Right cardiac atrium (tissue), 5 donors: ENCODE results near the gene CCDC59. TPM values are rescaled to one million over a fixed set of nuclear protein-coding genes. Genes with fewer than 3 reads are reported as not detected.
"Not testable (repeated sequence)": the region's sequence is repeated elsewhere in the genome, so short reads cannot be mapped to it uniquely, and the experiment has no call there.

Experiments
- ATAC-seq, 2 donors: fragments of 200-7000 bp; cut with Tn5 transposase; one replicate each; pipeline versions ENCODE4 v1.8.0 to v1.9.1; 2020; ENCODE audit warnings: moderate library complexity in 2 of 2, mild to moderate bottlenecking in 1 of 2
- DNase-seq, 3 donors: peaks; one replicate each; pipeline ENCODE4 v3.0.0-alpha.2; 2020
- H3K27ac ChIP-seq: one replicate; pipeline ENCODE4 v1.5.1; 2013; ENCODE audit warnings: mild to moderate bottlenecking, low read length, control low read depth, moderate library complexity
- H3K27me3 ChIP-seq: one replicate; pipeline ENCODE4 v1.6.1; 2013; ENCODE audit not compliant: control insufficient read depth, insufficient read depth
- H3K4me1 ChIP-seq: one replicate; pipeline ENCODE4 v1.6.1; 2013; ENCODE audit warnings: low read length; ENCODE audit not compliant: control insufficient read depth, insufficient read depth
- H3K4me3 ChIP-seq: one replicate; pipeline ENCODE4 v1.5.1; 2013; ENCODE audit warnings: low read length, control low read depth
- H3K9me3 ChIP-seq: one replicate; pipeline ENCODE4 v1.6.1; 2013; ENCODE audit warnings: low read length; ENCODE audit not compliant: control insufficient read depth
- WGBS: extraction: QIAGEN DNeasy Blood & Tissue Kit; methylation state at CpG from one replicate; pipeline ENCODE4 v1.1.7; 2013; 5-methylcytosine and 5-hydroxymethylcytosine counted together
- intact Hi-C, 4 donors: fragments of 100-400 bp; cut with DNase I; formaldehyde crosslinking; loops; one replicate each; pipeline versions ENCODE4 v1.11.0 to v1.14.0; 2022 to 2023
- polyA plus RNA-seq: library from polyadenylated mRNA; stranded (reverse); fragments of 200-250 nt; gene quantifications from one replicate; pipeline ENCODE4 v1.2.3, GENCODE V29; 2013
- total RNA-seq, 4 donors: library from RNA; stranded (reverse); fragmentation: NEBNext Ultra II Directional; extraction: Animal tissue kit (Norgen Biotek cat#: 25700); gene quantifications; one replicate each; pipeline ENCODE4 v1.2.1, GENCODE V29; 2021
- donor health status: healthy with polysubstance abuse.
- donor health status: DM: no; HTN: yes; CAD: no.
- donor health status: DM: no; HTN: no; CAD: no.
- donor health status: DM: no; HTN: yes; CAD: no; lungs with severe emphysema.
- donor health status: DM: yes; HTN: yes; CAD: no.

CCDC59 gene
- total and polyA plus RNA-seq, 5 donors, result 24.2 to 45.1 (median 32.5) TPM

- Histone ChIP-seq H3K4me3 (no peak overlapping the region), H3K9me3 (no peaks in the 10 kb centered on the region), H3K4me1 (peaks cover 6% of the 10 kb centered on the region), H3K27me3 (no peaks in the 10 kb centered on the region), H3K27ac (no peak overlapping the region)
- intact Hi-C loops, result no loop called here
- 91% methylated on average over 22 of the region's 22 CpGs for WGBS
- DNase-seq (peak in 2 of 3 donors; percentile 43 to 48), ATAC-seq (no peak)
Measured at GRCh38 chr12:82361461-82361915, 3.3 kb upstream of the CCDC59 start.

- ATAC-seq, H3K9me3 ChIP-seq, H3K27me3 ChIP-seq, DNase-seq, H3K27ac ChIP-seq, H3K4me1 ChIP-seq, H3K4me3 ChIP-seq, intact Hi-C loops: not testable (repeated sequence)
- 99% methylated on average over 11 of the region's 11 CpGs for WGBS
Measured at GRCh38 chr12:82360834-82361233, 2.6 kb upstream of the CCDC59 start.

GRCh38 chr12:82359115-82359478, 910 bp upstream of the CCDC59 start:
- Histone ChIP-seq H3K9me3 (no peaks in the 10 kb centered on the region), H3K27me3 (no peaks in the 10 kb centered on the region), H3K4me1 (peaks cover 4% of the 10 kb centered on the region), H3K4me3 (peak overlapping the region; percentile 92), H3K27ac (no peak overlapping the region)
- ATAC-seq, result peak; percentile 16 to 21
- intact Hi-C loops, result no loop called here
- DNase-seq, result peak in 1 of 3 donors; percentile 53
- 9% methylated on average over 4 of the region's 4 CpGs for WGBS

GRCh38 chr12:82357845-82358199, 365 bp downstream of the CCDC59 start:
- Histone ChIP-seq H3K4me1 (peaks cover under 1% of the 10 kb centered on the region), H3K27me3 (no peaks in the 10 kb centered on the region), H3K9me3 (no peaks in the 10 kb centered on the region), H3K27ac (peak overlapping the region; percentile 88), H3K4me3 (peak overlapping the region; percentile 92)
- no peak for DNase-seq
- intact Hi-C loops, result no loop called here
- under 1% methylated on average over 10 of the region's 10 CpGs for WGBS
- ATAC-seq, result no peak

- no peaks in the 10 kb centered on the region for H3K27me3 ChIP-seq
- peak overlapping the region; percentile 92 for H3K4me3 ChIP-seq
- intact Hi-C loops, result no loop called here
- DNase-seq, result no peak
- no peaks in the 10 kb centered on the region for H3K9me3 ChIP-seq
- H3K4me1 ChIP-seq, result no peaks in the 10 kb centered on the region
- 40% methylated on average over 4 of the region's 4 CpGs for WGBS
- ATAC-seq, result no peak
- no peak overlapping the region for H3K27ac ChIP-seq
Measured at GRCh38 chr12:82357340-82357739, 847 bp downstream of the CCDC59 start.

GRCh38 chr12:82351390-82351789, 6.8 kb downstream of the CCDC59 start:
- ATAC-seq, result no peak
- H3K4me1 ChIP-seq, result no peaks in the 10 kb centered on the region
- H3K9me3 ChIP-seq, result no peaks in the 10 kb centered on the region
- intact Hi-C loops, result no loop called here
- 86% methylated on average over 6 of the region's 6 CpGs for WGBS
- H3K27ac ChIP-seq, result no peak overlapping the region
- no peak overlapping the region for H3K4me3 ChIP-seq
- no peaks in the 10 kb centered on the region for H3K27me3 ChIP-seq
- DNase-seq, result no peak

- 95% methylated on average over 3 of the region's 3 CpGs for WGBS
- Histone ChIP-seq H3K9me3 (no peaks in the 10 kb centered on the region), H3K4me1 (no peaks in the 10 kb centered on the region), H3K27me3 (no peaks in the 10 kb centered on the region), H3K27ac (no peak overlapping the region), H3K4me3 (no peak overlapping the region)
- ATAC-seq (no peak), DNase-seq (no peak)
- intact Hi-C loops, result no loop called here
Measured at GRCh38 chr12:82350161-82350560, 8.0 kb downstream of the CCDC59 start.

- no peak overlapping the region for H3K27ac ChIP-seq
- intact Hi-C loops, result loop anchor here (5.0 to 10.0 kb wide), 2 partner anchors 685 to 687 kb away; no protein-coding TSS in a partner anchor
- DNase-seq, result no peak
- no peaks in the 10 kb centered on the region for H3K9me3 ChIP-seq
- H3K27me3 ChIP-seq, result no peaks in the 10 kb centered on the region
- WGBS, result 29% methylated on average over 1 of the region's 1 CpG
- ATAC-seq, result no peak
- no peaks in the 10 kb centered on the region for H3K4me1 ChIP-seq
- no peak overlapping the region for H3K4me3 ChIP-seq
Measured at GRCh38 chr12:82329508-82329907, 28.7 kb downstream of the CCDC59 start.

GRCh38 chr12:82327861-82328260, 30.3 kb downstream of the CCDC59 start:
- no peaks in the 10 kb centered on the region for H3K9me3 ChIP-seq
- no peak for DNase-seq
- intact Hi-C loops, result loop anchor here (5.0 to 10.0 kb wide), 2 partner anchors 683 to 686 kb away; no protein-coding TSS in a partner anchor

GRCh38 chr12:82326905-82327503, 31.2 kb downstream of the CCDC59 start:
- Histone ChIP-seq H3K4me3 (no peak overlapping the region), H3K9me3 (no peaks in the 10 kb centered on the region), H3K27ac (no peak overlapping the region), H3K27me3 (no peaks in the 10 kb centered on the region), H3K4me1 (no peaks in the 10 kb centered on the region)
- DNase-seq (no peak), ATAC-seq (no peak)
- WGBS, result 8% methylated on average over 1 of the region's 1 CpG
- intact Hi-C loops, result loop anchor here (5.0 to 10.0 kb wide), 2 partner anchors 682 to 685 kb away; no protein-coding TSS in a partner anchor

More at GRCh38 chr12:82327861-82328260, 30.3 kb downstream of the CCDC59 start:
- ATAC-seq, result no peak
- 60% methylated on average over 1 of the region's 1 CpG for WGBS
- Histone ChIP-seq H3K4me1 (no peaks in the 10 kb centered on the region), H3K27me3 (no peaks in the 10 kb centered on the region), H3K4me3 (no peak overlapping the region), H3K27ac (no peak overlapping the region)

- Histone ChIP-seq H3K27me3 (no peaks in the 10 kb centered on the region), H3K27ac (no peak overlapping the region), H3K4me1 (no peaks in the 10 kb centered on the region), H3K4me3 (no peak overlapping the region), H3K9me3 (no peaks in the 10 kb centered on the region)
- DNase-seq, result no peak
- intact Hi-C loops, result loop anchor here (5.0 to 10.0 kb wide), 2 partner anchors 681 to 683 kb away; no protein-coding TSS in a partner anchor
- WGBS, result 74% methylated on average over 4 of the region's 4 CpGs
- no peak for ATAC-seq
Measured at GRCh38 chr12:82325540-82326336, 32.4 kb downstream of the CCDC59 start.
